PFSK-1 (cell line): ENCODE measurements around the gene AP1G2. TPM values are rescaled to one million over a fixed set of nuclear protein-coding genes. Genes with fewer than 3 reads are reported as not detected.

Experiments used
- FOXP2 ChIP-seq: optimal IDR thresholded peaks from 2 replicates; pipeline ENCODE3; 2011; ENCODE audit warnings: borderline replicate concordance, control low read depth, inconsistent platforms; ENCODE audit not compliant: insufficient read depth; ENCODE audit errors: extremely low read length, extremely low read depth
- POLR2AphosphoS5 ChIP-seq: IDR thresholded peaks from 2 replicates; pipeline ENCODE4 v1.6.1; 2012; ENCODE audit warnings: low read depth, mild to moderate bottlenecking, control low read depth, low read length, moderate library complexity
- SIN3A ChIP-seq: IDR thresholded peaks from 2 replicates; pipeline ENCODE4 v1.6.1; 2012; ENCODE audit warnings: mild to moderate bottlenecking, low read length, moderate library complexity, borderline replicate concordance; ENCODE audit not compliant: insufficient read depth
- TAF1 ChIP-seq: IDR thresholded peaks from 2 replicates; pipeline ENCODE4 v1.6.1; 2012; ENCODE audit warnings: low read length, control low read depth, borderline replicate concordance; ENCODE audit not compliant: insufficient read depth
- polyA plus RNA-seq: library from polyadenylated mRNA; unstranded; fragments of >200 nt; gene quantifications from one replicate; pipeline ENCODE4 v1.2.1, GENCODE V29; 2012; ENCODE audit warnings: low read depth, missing spikeins; ENCODE audit not compliant: insufficient read length
- TF ChIP-seq, protein P1 (sequence below), 2 experiments: IDR thresholded peaks; 2 replicates each; pipeline versions ENCODE4 v1.6.1 to v1.8.0; 2011 to 2012; ENCODE audit warnings: low read depth in 2 of 2, low read length in 2 of 2, control low read depth in 1 of 2, inconsistent platforms in 1 of 2, mild to moderate bottlenecking in 1 of 2, moderate library complexity in 1 of 2; ENCODE audit not compliant: insufficient read depth in 1 of 2

Gene AP1G2, protein sequence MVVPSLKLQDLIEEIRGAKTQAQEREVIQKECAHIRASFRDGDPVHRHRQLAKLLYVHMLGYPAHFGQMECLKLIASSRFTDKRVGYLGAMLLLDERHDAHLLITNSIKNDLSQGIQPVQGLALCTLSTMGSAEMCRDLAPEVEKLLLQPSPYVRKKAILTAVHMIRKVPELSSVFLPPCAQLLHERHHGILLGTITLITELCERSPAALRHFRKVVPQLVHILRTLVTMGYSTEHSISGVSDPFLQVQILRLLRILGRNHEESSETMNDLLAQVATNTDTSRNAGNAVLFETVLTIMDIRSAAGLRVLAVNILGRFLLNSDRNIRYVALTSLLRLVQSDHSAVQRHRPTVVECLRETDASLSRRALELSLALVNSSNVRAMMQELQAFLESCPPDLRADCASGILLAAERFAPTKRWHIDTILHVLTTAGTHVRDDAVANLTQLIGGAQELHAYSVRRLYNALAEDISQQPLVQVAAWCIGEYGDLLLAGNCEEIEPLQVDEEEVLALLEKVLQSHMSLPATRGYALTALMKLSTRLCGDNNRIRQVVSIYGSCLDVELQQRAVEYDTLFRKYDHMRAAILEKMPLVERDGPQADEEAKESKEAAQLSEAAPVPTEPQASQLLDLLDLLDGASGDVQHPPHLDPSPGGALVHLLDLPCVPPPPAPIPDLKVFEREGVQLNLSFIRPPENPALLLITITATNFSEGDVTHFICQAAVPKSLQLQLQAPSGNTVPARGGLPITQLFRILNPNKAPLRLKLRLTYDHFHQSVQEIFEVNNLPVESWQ
- polyA plus RNA-seq, result 19.1 TPM

DNA sequence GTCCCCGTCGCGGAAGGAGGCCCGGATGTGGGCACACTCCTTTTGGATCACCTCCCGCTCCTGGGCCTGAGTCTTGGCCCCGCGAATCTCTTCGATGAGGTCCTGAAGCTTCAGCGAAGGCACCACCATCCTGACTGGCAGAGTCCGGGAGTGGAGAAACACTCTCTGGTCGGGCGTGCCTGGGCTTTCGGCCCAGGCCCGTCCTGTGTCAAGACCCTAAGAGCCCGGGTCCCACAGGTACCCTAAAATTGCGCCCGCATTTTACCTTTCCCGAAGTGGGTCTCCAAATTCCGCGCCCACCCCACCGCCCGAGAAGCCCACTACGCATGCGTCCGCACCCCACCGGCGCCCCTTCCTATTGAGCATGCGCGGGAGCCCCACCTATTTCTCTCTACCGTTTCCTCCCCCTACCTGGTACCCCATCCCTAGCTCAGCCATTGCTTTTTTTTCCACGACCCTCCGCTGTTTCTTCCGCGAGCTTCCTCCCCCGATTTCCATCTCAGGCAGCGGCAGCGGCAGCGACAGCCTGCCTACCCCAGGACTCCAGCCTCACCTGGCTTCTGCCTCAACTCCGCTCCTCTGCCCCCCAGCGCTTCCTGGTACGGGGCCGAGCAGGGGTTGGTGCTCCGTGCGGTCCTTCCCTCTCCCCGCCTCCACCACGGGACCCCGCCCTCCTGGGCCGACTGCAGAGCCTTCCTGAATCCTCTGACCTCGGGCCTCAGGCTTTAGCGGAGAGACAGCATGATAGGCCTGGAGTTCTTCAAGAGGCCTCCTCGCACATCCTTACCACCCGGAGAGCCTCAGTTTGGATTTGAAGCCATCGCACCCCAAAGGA lies at the start of gene AP1G2:
Gene AP1G2 (minus strand): TSS at position 606 of the 835 bp plus-strand sequence. CDS start 477 bp downstream, at position 129.
- no peak for TF ChIP-seq TAF1
- TF ChIP-seq POLR2AphosphoS5, result no peak
- TF ChIP-seq, protein P1, sequence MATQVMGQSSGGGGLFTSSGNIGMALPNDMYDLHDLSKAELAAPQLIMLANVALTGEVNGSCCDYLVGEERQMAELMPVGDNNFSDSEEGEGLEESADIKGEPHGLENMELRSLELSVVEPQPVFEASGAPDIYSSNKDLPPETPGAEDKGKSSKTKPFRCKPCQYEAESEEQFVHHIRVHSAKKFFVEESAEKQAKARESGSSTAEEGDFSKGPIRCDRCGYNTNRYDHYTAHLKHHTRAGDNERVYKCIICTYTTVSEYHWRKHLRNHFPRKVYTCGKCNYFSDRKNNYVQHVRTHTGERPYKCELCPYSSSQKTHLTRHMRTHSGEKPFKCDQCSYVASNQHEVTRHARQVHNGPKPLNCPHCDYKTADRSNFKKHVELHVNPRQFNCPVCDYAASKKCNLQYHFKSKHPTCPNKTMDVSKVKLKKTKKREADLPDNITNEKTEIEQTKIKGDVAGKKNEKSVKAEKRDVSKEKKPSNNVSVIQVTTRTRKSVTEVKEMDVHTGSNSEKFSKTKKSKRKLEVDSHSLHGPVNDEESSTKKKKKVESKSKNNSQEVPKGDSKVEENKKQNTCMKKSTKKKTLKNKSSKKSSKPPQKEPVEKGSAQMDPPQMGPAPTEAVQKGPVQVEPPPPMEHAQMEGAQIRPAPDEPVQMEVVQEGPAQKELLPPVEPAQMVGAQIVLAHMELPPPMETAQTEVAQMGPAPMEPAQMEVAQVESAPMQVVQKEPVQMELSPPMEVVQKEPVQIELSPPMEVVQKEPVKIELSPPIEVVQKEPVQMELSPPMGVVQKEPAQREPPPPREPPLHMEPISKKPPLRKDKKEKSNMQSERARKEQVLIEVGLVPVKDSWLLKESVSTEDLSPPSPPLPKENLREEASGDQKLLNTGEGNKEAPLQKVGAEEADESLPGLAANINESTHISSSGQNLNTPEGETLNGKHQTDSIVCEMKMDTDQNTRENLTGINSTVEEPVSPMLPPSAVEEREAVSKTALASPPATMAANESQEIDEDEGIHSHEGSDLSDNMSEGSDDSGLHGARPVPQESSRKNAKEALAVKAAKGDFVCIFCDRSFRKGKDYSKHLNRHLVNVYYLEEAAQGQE (IDR thresholded peaks at IDR 0.05; ENCODE audit: insufficient read depth in 1 of 2, low read depth in 2 of 2, low read length in 2 of 2), result no peak
- no peak for TF ChIP-seq SIN3A
- no peak for TF ChIP-seq FOXP2

DNA sequence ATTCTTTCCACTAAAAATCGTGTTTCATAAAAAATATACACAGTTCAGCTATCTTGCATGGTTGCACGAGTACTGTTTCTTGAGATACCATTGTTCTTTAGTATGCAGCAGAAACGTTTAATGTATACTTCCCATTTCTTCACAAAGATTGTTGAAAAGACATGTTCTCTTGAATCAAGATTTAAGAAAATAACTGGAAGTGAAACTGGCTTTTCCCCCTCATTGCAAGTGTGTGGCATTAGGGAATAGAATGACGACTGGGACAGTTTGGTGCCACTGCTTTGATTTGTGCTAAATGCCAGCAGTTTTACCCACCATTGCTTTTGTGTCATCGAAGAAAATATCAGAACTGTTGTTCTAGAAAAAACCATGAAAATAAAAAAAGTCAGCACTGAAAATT lies 48.3 kb upstream of the AP1G2 start:
- TF ChIP-seq, protein P1 (IDR thresholded peaks at IDR 0.05; ENCODE audit: insufficient read depth in 1 of 2, low read depth in 2 of 2, low read length in 2 of 2), result no peak
- TF ChIP-seq FOXP2 (no peak), SIN3A (no peak), TAF1 (no peak), POLR2AphosphoS5 (no peak)

DNA sequence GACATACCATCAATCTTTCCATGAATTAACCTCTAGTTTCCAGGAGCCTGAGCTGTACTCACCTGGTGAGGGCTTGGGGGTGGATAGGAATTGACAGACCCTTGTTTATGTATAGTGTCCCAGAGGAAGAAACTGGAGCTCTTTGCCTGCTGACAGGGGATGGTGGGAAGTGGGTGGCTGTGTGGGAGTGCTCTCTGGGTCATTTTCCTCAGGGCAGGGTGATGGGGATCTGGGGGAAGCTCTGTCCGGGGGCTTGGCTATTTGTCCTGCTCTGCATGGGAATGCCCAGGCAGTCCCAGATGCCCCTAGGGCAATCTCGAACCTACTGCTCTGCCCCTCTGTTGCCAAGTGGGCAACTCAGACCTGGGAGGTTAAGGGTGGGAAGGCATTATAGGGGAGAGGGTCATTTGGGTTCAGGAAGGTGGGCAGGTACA lies 46.8 kb upstream of the AP1G2 start:
- TF ChIP-seq POLR2AphosphoS5 (no peak), FOXP2 (no peak), TAF1 (no peak), SIN3A (no peak)
- TF ChIP-seq, protein P1 (IDR thresholded peaks at IDR 0.05; ENCODE audit: insufficient read depth in 1 of 2, low read depth in 2 of 2, low read length in 2 of 2), result no peak

DNA sequence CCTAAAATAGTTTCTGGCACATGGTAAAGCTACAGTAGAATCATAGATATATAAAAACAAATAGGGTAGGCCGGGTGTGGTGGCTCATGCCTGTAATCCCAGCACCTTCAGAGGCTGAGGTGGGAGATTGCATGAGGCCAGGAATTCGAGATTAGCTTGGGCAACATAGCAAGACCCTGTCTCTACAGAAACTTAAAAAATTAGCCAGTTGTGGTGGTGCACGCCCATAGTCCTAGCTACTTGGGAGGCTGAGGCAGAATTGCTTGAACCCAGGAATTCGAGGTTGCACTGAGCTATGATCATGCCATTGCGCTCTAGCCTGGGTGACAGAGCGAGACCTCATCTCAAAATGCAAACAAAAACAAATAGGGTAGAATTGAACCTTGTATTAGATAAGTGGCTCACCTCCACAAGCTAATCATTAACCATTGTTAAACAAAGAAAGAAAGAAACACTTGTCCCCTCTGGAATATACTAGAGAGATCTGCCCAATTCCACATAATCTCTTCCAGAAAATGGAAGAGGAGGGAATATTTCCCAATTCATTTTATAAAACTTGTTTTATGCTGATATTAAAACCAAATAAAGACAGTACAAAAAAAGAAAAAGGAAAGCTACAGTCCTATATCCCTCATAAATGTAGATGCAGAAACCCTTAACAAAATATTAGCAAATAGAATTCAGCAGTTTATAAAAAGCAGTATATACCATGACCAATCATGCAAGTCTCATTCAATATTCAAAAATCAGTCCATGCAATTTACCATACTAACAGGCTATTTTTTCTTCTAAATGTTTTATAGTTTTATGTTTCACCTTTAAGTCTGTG lies 45.9 kb upstream of the AP1G2 start:
- TF ChIP-seq SIN3A, result no peak
